NCI-H460 (cell line): ENCODE data around the gene COX17. TPM values are rescaled to one million over a fixed set of nuclear protein-coding genes. Genes with fewer than 3 reads are reported as not detected.

Source experiments
- DNase-seq: peaks from one replicate; pipeline ENCODE4 v3.0.0-alpha.2; 2016; ENCODE audit warnings: low read depth; ENCODE audit errors: extremely low read depth
- total RNA-seq: library from RNA; depleted of rRNA; stranded (reverse); fragments of >200 nt; shearing (Covaris generic); gene quantifications from 2 replicates; pipeline ENCODE4 v1.2.3, GENCODE V29; 2014

Gene COX17
- total RNA-seq, 1 experiment from 2014 or later: 39.9 TPM

DNA sequence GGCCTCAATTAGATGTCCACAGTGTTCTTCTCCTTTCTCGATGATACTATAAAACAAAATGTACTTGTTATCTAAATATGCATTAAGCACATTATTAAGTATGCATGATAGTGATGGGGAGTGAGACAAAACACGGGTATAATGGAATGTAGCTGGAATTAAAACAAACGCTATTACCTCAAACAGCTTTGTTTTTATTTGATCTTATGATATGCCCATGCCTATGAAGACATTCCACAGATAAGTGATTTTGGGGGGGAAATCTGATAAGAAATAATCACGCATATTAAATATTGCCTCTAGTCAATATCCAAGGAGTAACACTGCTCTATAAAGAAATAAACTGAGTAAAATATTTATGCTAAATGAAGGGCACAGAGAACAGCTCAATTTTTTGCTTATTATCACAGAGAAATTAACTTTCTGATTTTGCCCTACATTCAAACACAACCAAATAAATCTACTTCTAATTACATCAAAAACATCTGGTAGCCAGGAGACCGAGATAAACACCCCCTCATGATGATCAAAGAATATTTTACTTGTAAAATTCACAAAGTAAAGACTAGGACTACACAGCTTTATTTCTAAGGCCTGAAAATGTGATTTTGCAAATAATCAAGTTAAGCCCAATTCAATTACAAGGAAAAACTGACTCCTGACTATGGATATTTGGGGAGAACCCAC, 1.9 kb downstream of the COX17 start:
- no peak for DNase-seq

DNA sequence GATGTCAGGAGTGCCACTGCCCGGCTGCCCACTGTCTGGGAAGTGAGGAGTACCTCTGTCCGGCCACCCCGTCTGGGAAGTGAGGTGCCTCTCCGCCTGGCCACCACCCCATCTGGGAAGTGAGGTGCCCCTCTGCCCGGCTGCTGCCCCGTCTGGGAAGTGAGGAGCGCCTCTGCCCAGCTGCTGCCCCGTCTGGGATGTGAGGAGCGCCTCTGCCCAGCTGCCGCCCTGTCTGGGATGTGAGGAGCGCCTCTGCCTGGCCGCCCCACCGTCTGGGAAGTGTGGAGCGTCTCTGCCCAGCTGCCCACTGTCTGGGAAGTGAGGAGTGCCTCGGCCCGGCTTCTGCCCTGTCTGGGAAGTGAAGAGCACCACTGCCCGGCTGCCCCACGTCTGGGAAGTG, 3.3 kb downstream of the COX17 start:
- DNase-seq: no peak

DNA sequence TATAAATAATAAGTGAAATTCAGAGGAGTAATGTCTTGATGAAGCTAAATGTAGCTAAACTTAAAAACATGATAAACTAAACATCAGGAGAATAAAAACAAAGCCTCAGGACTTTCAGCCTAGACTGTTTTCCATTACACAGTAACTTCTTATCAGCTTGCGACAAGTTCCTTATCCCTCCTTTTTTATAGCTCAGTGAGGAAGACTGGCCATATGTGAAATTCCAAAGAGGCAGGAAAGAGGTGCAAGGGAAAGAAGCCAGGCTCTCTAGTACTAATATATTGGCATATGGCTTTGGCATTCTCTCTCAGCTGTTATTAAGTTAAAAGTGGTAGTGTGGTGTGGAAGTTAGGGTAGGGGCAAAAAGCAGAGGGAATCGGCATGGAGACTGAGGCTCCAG, 4.4 kb downstream of the COX17 start:
- DNase-seq: no peak

DNA sequence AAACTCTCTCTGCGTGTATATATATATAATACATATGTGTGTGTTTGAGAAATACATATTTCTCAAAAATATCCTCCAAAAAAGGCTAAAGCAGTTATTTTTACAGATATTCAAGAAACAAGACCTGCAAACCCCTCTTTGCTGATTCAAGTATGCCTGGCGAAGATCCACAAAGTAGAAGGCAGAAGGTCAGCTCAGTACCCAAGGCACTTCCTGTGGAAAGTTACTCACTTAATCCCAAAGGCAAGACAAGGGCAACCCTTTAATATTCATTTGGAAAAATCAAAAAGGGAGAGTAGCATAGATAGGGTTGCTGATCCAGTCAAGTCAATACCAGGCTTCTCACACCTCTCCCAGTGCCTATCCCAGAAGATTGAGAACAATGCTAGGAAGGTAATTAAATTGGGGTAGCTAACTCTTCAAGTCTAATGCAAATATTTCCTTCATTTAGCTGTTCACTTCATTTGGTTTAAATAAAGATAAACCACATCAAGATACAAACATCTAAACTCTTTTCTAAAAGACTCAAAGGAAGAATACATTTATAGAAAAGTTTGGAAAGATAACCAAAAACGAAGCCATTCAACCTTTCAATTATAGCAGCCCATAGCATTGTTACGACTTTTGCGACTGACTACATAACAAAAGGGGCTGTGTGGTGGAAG, 7.2 kb downstream of the COX17 start:
- no peak for DNase-seq

DNA sequence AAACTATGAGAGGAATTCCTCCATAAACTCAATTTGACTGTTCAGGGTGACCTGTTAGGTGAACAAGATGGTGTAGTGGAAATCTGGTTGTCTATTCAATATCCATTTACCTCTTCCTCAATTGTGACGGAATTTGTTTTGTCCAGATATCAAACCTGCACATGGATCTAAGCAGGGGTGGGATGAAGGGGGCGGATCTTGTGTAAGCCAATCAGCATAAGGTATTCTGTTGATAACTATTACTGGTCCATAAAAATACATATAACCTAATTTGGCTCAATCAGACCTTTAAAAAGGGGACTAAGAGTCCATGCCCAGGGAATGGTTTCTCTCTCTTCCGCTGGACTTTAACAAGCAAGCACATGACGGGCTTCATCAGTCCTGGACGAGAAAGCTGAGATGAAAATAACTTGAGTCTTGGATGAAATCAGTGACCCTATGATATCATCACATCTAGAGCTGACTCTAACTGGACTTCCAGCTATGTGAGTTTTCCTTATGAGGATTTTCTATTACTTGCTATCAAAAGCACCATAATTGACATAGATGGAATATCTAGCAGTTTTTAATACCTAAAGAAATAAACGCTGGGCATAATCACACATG, 11.1 kb downstream of the COX17 start:
- no peak for DNase-seq

DNA sequence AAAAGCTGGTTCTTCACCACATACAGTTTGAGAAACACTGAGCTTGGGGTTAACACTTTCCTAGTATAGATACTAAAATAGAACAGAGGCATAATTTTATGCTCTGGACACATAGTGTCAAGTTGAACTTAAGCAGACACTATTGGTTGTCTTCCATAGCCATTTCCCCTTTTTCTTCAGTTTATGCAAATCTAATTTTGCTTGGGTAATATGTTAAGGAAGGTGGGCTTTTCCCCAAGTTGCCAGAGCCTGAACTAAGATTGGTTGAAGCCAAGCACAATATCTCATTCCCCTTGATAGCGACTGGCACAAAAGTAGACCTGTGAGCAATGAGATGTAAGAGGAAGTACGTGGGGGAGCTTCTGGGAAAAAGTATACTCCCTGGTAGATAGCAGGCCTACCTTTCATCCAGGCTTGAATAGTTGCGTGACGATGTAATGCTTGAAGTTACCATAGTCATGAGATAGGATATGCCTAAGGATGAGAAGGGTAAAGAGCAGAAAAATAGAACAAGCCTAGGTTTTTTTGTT, 12.3 kb downstream of the COX17 start:
- DNase-seq: no peak

DNA sequence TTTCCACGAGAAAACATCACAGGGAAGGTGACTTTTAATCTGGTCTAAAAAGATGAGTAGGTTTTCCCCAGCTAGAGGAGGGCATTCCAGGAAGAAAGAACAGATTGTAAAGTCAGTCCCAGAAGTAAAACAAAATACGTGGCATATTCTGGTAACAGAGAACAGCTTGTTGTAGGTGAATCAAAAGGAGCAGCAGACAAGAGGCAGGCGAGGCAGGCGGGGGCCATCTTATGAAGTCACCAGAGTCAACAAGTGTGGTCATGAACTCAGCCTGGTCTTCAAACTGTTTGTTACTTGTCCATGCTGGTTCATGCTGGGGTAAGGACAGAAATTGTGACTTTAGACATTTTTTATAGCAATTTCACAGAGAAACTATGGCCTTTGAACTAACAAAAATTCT, 12.8 kb downstream of the COX17 start:
- DNase-seq: no peak

DNA sequence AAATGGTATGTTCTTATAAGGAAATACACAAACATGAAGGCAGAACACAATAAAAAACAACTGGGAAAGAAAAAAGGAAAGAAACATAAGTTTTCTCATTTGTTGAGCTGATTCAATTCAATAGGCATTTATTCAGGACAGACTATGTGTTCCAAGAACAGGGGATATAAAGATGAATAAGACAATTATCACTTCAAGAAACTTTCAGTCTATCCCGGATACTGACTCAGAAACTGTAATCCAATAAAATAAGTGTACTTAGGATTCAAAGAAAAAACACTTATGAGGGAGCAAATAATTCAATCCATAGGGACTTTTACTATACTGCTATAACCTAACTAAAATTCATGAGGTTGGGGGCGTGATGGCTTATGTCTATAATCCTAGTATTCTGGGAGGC, 13.3 kb downstream of the COX17 start:
- no peak for DNase-seq

DNA sequence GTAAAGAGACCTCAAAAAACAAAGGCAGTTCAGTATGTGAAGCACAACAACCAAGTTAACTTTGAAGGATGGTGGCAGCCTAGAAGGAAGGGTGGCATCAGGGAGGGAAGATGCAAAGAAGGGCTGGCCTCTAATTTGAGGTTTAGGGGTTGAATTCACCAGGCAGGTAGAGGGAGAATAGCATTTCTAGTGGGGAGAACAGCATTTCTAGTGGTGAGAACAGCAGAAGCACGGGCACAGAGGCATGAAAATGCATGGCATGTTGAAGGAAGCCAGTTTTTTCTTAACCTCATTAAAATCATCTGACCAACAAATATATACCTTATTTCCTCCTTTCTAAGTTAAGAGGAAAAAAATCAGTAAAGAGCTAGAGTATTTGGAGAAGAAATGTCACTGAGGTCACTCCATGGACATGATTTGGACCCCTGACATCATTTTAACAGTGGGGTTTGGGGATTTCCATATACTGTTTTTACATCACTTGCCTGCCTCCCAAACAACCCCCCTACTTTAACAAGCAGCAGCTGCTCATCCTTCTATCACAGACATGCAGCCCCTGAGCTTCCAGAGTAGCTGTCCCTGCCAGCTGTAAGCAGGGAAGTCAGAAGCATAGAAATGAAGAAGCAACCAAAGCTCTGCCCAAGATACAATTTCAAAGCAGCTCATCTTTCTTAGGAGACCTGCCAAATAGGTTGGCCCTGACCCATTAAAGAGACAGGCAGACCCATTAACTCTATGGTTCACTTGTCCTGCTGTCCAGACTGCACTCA, 14.4 kb downstream of the COX17 start:
- no peak for DNase-seq

DNA sequence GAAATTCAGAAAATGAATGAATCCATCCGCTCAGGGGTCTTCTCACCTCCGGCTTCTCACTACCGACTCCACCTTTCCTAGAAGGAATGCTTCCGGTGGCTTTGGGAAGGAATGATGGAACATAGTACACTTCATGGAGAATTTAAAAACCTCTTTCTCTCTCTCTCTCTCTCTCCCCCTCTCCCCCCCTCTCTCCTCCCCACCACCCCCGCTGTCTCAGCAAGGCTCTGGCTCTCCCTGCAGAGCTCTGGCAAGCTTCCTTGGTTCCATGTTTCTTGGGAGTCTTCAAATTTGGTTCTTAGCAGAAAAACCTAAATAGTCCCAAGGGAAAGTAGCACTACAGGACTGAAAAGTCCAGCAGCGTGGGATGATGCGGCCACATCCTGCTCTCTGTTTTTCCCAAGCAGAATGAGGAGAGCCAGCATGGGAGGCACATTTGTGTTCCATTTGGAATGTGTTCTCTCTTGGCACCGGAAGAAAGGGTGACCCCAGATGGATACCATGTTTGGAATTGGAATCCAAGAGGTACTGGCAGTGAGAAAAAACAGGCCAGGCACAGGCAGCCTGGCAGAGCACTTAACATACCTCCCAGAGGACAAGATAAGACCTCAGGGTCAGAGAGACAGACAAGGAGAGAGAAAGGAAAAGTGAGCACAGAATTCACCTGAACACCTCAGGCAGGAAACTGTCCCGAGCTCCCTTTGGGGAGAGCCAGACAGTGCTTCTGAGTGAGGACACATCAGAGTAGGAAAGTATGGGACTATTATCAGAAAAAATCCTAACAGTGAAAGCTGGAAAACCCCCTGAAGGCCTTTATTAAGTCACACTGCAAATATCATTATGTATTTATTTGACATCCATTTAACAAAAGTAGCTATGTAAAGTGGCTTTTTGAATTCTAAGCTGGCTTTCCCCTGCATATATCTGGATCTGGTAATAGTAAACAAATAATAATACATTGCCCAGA, 16.4 kb downstream of the COX17 start, which contains the start of gene POPDC2:
Gene POPDC2 (minus strand): TSS at position 116 of the 967 bp plus-strand sequence. CDS start 166 bp downstream, outside the sequence.
- no peak for DNase-seq

DNA sequence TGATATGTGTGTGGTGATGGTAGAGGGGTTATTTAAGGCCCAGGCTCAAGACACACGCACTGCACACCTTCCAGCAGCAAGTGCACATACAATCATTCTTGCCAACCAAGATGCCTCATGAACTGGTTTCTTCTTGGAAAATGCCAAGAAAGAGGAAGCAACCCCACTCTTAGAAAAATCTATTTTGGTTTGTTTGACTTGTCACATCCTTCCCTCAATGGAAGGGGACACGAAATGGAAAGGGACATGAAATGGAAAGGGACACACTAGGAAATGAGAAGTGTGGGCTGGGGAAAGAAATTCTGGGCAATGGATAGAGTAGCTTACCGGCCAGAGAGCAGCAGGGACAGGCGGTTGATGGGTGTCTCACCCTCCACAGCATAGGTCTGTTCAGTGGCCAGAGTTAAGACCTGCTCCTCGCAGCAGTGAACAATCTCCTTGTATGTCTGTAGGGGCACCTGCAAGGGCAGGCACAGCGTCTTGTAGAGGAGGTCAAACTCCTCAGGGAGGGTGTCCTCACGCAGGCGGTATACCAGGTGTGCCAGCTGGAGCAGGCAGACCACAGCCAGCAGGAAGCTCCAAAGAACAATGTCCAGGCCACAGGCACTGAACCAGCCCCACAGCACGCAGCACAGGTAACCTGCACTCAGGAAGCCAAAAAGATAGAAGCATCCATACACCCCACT, 17.5 kb downstream of the COX17 start:
- DNase-seq: no peak

DNA sequence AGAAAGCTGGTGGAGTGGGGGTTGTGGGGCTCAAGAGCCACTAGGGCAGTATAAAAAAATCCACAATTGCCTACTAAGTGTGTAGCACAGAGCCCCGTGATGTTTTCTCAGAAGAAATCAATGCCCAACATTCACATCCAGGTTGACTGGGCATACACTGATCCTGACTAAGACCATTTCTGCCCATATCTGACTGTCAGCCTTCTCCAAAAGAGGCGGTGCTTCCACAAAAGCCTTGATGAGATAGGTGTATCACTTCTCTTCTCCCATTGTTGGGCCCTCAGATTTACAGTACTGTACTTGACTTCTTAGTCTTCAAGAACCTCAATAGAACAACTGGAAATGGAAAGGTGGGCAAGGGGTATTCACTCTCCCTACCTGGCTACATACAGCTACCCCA, 18.2 kb downstream of the COX17 start:
- no peak for DNase-seq

DNA sequence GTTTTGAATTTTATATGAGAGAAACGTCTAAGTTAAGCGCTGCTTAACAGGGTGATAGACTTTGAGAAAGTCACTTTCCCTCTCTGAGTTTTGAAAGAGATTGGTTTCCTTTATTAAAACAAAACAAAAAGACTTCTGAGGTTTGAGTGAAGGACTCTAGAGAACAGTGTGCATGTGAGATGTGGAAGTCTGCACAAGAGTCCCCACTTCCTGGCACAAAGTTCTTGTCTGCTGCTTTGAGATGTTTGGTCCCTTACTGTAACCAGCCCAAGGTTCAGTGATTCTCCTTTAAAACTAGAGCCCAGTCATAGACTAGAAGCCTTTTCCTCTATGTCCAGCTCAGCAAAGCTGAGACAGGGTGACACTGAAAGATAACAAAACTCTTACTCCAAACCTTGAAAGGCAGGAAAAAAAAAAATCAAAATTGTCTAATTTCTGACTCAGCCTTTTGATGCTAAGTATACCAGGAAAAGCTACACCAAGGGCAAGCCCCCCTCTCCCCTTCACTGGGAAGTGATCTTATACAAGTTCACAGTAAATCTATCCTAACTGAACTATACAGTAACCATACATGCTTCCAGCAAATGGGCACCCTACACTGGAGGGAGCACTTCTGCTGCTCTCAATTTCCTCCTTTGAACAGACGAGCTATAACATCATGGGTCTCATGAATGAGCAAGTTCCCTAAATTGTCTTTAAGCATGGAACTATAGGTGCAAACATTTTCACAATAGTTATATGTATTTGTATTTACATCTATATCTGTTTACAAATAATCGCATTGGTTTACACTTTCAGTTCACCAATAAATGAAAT, 19.1 kb downstream of the COX17 start:
- DNase-seq: no peak

DNA sequence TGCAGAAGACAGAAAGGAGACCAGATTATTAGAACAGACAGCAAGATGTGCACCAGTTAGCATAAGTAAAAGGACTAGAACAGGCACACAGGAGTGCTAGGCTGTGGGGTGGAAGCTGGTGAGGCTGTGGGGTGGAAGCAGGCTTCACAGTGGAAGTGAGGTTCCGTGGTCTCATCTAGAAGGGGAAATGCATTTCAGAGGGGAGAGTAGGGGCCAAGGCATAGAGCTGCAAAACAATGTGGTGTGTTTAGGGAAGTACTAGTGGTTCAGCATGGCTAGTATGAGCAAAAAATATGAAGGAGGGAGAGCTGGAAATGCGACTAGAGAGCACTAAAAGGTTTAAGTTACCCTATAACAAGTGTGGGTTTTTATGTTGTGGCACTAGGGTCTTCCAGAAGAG, 23.3 kb downstream of the COX17 start:
- no peak for DNase-seq

DNA sequence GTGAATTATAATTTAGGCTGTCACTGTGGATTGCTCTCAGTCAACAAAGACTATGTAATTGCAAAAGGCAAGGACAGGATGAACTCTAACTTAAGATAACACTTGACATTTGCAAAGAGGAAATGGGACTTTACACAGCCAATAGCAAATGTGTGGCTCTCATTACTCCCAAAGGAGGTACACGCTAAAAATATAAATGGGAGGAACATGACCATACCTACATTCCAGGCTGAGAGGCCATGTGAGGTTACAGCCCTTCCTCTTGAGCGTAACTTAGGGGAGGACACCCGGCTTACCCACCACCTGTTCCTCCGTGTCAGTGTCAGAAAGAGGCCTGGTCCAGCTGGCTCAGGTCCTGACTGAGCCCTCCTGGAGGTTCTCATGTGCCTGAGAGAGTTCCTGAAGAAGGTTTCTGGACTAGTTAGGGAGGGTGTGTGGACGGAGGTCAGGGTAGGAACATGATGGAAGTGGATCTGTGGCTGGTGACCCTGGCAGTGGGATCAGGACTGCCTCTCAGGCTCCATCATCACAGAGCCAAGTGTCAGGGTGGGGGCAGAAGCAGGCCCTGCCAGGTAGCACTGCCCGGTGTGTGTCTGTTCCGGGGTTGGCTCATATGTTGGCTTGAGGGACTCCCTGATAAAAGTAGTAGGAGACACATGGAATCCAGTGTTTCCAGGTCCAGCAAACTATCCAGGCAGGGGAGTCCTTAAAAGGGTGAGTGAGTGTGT, 24.7 kb downstream of the COX17 start:
- no peak for DNase-seq

DNA sequence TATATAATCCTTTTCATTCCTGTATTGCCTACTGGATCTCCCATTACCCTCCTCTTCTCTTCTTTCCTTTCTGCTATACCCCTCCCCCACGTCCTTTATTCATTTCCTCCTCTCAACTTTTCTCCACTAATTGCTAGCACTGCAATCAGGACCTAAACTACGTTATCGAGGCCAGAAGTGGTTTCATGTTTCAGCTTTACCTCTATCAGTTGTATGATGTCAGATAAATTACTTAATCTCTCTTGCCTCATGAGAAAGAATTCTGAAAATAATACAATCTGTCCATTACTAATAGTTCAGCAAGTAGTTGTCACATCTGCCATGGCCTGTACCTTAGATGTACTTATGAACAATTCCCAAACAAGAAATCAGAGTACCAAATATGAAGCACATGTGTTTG, 27.4 kb downstream of the COX17 start:
- no peak for DNase-seq

DNA sequence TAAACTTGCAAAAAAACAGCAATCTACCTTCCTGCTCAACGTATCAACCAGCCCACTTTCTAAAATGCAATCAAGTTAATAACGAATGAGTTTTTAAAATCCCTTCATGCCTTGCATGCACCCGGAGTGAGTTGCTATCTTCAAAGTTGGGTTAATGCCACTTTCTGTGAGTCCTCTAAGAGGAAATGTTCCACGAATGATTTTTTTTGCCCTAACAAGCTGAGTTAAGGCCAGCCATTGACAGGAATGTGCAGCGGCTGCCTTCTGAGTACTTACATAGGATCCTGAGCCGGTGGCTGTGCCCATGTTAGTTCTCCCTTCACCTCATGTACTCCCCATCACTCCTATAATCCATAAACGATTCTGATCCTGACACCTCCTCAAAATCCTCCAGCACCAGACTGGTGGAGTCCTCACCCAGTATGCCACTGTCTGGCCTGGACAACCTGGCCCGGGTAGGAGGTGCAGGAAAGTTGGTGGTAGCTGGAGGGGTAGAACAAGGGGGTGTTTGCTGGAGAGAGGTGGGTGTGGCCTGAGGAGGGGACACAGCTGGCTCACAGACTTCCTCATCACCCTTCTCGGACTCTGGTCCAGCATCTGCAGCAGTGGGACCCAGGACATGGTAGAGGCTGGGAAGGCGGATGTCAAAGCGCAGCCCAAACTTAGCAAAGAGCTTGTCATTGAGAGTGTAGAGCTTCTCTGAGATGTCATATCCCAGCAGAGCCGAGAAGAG, 29.2 kb downstream of the COX17 start:
- DNase-seq: no peak
